ENCODE data around the gene SAXO2. TPM values are rescaled to one million over a fixed set of nuclear protein-coding genes. Genes with fewer than 3 reads are reported as not detected.
"Not testable (repeated sequence)": the region's sequence is repeated elsewhere in the genome, so short reads cannot be mapped to it uniquely, and the experiment has no call there.

SAXO2 gene
- total and polyA plus RNA-seq, 11 donors: 0.32 to 3.6 (median 2.1) TPM; not detected in 1

DNA sequence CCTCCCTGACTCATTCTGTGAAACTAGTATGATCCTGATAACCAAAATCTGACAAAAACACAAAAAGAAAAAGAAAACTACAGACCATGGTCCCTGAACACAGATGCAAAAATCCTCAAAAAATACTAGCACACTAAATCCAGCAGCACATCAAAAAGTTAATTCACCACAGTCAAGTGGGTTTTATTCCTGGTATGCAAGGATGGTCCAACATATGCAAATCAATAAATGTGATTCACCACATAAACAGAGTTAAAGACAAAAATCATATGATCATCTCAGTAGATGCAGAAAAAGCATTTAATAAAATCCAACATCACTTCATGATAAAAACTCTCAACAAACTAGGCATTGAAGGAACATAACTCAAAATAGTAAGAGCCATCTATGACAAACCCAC is 12.8 kb downstream of the SAXO2 start:
- TF ChIP-seq, protein P1, sequence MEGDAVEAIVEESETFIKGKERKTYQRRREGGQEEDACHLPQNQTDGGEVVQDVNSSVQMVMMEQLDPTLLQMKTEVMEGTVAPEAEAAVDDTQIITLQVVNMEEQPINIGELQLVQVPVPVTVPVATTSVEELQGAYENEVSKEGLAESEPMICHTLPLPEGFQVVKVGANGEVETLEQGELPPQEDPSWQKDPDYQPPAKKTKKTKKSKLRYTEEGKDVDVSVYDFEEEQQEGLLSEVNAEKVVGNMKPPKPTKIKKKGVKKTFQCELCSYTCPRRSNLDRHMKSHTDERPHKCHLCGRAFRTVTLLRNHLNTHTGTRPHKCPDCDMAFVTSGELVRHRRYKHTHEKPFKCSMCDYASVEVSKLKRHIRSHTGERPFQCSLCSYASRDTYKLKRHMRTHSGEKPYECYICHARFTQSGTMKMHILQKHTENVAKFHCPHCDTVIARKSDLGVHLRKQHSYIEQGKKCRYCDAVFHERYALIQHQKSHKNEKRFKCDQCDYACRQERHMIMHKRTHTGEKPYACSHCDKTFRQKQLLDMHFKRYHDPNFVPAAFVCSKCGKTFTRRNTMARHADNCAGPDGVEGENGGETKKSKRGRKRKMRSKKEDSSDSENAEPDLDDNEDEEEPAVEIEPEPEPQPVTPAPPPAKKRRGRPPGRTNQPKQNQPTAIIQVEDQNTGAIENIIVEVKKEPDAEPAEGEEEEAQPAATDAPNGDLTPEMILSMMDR (IDR thresholded peaks at IDR 0.05): no peak
- TF ChIP-seq POLR2A (IDR thresholded peaks at IDR 0.05): no peak
- H3K36me3 ChIP-seq: no peaks in the 10 kb centered on the region
- H3K9me3 ChIP-seq: peaks cover 0 to 27% (median 8%) of the 10 kb centered on the region in 12 donors
- no peak overlapping the region for H3K27ac ChIP-seq
- no peak for DNase-seq
- intact Hi-C loops (cut with DNase I): no loop called here
- H3K27me3 ChIP-seq: no peaks in the 10 kb centered on the region
- H3K4me3 ChIP-seq: no peak overlapping the region
- ATAC-seq: no peak
- no peaks in the 10 kb centered on the region for H3K4me1 ChIP-seq

DNA sequence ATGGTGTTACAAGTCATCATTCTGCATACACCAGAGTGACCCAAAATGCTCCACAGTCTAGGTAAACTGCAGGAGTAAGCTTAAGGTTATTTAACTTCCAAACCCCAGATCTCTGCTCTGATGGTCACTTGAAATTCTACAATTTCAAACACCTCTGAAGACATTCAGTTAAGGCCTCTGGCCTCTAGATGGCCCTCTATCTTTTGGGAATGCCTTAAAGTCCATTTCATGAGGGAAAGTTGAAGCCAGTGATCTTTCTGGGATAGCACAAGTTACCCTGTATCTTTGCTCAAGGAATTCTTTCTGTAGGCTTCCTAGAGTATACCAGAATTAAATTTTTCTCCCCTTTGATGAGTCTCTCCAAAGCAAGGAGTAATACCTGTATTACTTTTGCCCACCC is 18.7 kb downstream of the SAXO2 start:
- H3K36me3 ChIP-seq; H3K27me3 ChIP-seq; DNase-seq; H3K27ac ChIP-seq; H3K4me3 ChIP-seq; H3K4me1 ChIP-seq; intact Hi-C loops (cut with DNase I): not testable (repeated sequence)
- TF ChIP-seq, protein P1 (IDR thresholded peaks at IDR 0.05): peak in 9 of 12 donors; percentile 3 to 41 (median 30)
- ATAC-seq: peak in 2 of 4 donors; percentile 42 to 59
- H3K9me3 ChIP-seq: peaks cover 0 to 14% (median 4%) of the 10 kb centered on the region in 12 donors

DNA sequence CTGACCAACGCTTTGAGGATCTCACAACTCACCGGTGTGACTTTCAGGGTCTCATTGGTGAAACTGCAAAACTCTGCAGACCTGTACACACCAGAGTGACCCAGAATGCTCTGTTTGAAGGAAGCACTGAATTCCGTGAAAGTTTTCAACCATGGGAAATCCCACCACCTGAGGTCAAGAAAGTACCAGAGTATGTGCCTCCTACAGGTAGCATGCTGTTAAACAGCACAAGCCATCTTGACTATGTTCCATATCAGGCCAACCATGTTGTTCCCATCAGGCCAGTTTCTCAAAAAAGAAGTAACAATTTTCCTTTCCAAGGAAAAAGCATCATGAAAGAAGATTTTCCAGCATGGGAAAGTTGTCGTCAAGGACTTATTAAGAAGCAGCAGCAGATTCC is 19.8 kb downstream of the SAXO2 start:
- intact Hi-C loops (cut with DNase I); ATAC-seq: not testable (repeated sequence)
- 82 to 90% (median 89%) methylated on average over 4 of the region's 4 CpGs for WGBS, 4 donors

DNA sequence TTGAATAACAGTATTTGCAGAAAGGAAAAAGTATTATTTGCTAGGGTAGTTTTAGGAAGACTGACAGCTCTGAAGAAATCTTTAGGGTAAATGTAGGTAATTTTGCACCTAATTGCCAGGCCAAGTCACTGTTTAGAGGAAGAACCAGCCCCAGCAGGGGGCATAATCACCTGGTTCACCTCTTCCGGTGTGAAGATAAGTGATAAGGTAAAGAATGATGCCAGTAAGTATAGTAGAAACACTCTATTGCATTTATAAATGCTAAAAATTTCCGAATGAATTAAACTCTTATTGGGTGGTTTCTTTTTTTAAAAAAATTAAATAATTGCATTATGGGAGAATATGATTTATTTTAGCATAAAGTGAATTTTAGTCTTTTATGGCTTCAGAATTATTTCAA is 21.8 kb downstream of the SAXO2 start:
- H3K4me3 ChIP-seq; H3K4me1 ChIP-seq; H3K27ac ChIP-seq; H3K9me3 ChIP-seq; ATAC-seq; DNase-seq; H3K36me3 ChIP-seq; H3K27me3 ChIP-seq; intact Hi-C loops (cut with DNase I): not testable (repeated sequence)
- WGBS, 4 donors: 65 to 100% (median 84%) methylated on average over 1 to 2 of the region's 2 CpGs

More for the DNA sequence above, 19.8 kb downstream of the SAXO2 start:
- not testable (repeated sequence) for H3K36me3 ChIP-seq, DNase-seq, H3K27me3 ChIP-seq, H3K27ac ChIP-seq, H3K4me3 ChIP-seq, H3K9me3 ChIP-seq, H3K4me1 ChIP-seq

DNA sequence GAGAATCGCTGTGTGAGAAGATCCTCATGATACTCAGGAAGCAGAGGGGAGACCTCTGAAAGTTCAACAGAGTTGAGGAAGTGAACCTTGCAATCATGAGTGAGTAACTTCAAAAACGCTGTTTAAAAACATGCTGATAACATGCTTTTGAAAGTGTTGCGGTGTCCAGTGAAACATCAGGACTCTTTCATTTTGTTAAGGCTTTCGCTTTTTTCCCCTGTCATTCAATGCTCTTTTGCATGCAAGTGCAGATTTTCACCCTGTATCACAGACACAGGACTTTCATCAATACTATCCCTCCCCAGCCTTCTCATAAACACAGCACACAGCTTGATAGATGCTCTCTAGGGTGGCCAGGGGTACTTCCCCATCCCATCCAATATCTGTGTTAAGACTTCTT is 23.9 kb downstream of the SAXO2 start:
- 71 to 76% (median 72%) methylated on average over 4 of the region's 4 CpGs for WGBS, 4 donors
- ATAC-seq: not testable (repeated sequence)

DNA sequence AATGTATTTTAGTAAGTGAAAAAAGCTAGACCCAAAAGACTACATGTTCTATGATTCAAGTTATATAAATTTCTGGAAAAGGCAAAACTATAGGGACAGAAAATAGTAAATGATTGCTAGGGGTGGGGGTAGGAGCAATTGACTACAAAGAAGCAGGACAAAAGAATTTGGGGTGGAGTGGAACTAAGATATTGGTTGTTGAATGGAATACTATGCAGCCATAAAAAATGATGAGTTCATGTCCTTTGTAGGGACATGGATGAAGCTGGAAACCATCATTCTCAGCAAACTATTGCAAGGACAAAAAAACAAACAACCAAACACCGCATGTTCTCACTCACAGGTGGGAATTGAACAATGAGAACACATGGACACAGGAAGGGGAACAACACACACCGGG is 25.6 kb downstream of the SAXO2 start:
- ATAC-seq; H3K36me3 ChIP-seq; intact Hi-C loops (cut with DNase I); H3K4me3 ChIP-seq; H3K9me3 ChIP-seq; H3K27me3 ChIP-seq; H3K4me1 ChIP-seq; H3K27ac ChIP-seq; DNase-seq: not testable (repeated sequence)
- WGBS, 4 donors: 69 to 86% (median 83%) methylated on average over 2 of the region's 2 CpGs

More for the DNA sequence above, 23.9 kb downstream of the SAXO2 start:
- H3K27me3 ChIP-seq; intact Hi-C loops (cut with DNase I); H3K36me3 ChIP-seq; H3K9me3 ChIP-seq; H3K4me1 ChIP-seq; DNase-seq; H3K4me3 ChIP-seq: not testable (repeated sequence)
- peak overlapping the region in 1 of 12 donors; percentile 48 for H3K27ac ChIP-seq

All from heart left ventricle (tissue), 16 donors.